ENCODE data around the gene SAMD4B. TPM values are rescaled to one million over a fixed set of nuclear protein-coding genes. Genes with fewer than 3 reads are reported as not detected.

The SAMD4B gene
- polyA plus RNA-seq, 6 donors from 2014 or later: 6.2 to 20.5 (median 9.7) TPM

DNA sequence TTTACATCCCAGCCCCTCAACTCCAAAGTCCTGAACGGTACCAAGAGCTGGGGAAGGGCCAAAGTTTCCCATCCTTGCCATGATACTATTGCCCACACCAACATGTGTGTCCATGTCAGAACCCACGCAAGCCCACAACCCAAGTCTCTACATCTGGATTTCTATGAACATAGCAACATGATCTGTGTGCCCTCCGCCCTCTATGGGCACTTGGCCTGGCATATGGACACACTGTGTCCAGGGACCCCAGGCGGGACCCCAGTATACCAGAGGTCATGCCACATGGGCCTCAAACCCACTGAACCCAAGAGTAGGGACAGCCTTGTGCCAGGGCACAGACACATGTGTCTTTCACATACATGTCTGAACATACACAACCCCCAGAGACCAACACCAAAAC lies 23.5 kb upstream of the SAMD4B start:
- Mint-ChIP-seq H3K27ac (no peak overlapping the region), H3K36me3 (peaks cover 0 to 2% of the 10 kb centered on the region in 2 donors)
- DNase-seq: no peak

GRCh38 chr19:39319098-39319891 lies 22.9 kb upstream of the SAMD4B start:
- no peaks in the 10 kb centered on the region for H3K36me3 Mint-ChIP-seq
- no peaks in the 10 kb centered on the region for H3K27me3 Mint-ChIP-seq
- no peak for DNase-seq
- no peak for ATAC-seq (ENCODE audit: low read depth in 2 of 2)
- peak overlapping the region; percentile 63 to 89 (median 80) for H3K4me3 Mint-ChIP-seq
- H3K9me3 Mint-ChIP-seq: peaks cover 0 to 2% (median 0%) of the 10 kb centered on the region in 7 donors
- H3K4me1 Mint-ChIP-seq: peaks cover 28 to 34% (median 31%) of the 10 kb centered on the region in 3 donors
- H3K27ac Mint-ChIP-seq: peak overlapping the region in 2 of 6 donors; percentile 62 to 73

More for the DNA sequence above, 23.5 kb upstream of the SAMD4B start:
- Mint-ChIP-seq H3K27me3 (no peaks in the 10 kb centered on the region), H3K4me3 (peak overlapping the region in 6 of 8 donors; percentile 6 to 89 (median 74)), H3K4me1 (peaks cover 25 to 34% (median 31%) of the 10 kb centered on the region in 3 donors), H3K9me3 (peaks cover 0 to 2% (median 0%) of the 10 kb centered on the region in 7 donors)
- no peak for ATAC-seq (ENCODE audit: low read depth in 2 of 2)

DNA sequence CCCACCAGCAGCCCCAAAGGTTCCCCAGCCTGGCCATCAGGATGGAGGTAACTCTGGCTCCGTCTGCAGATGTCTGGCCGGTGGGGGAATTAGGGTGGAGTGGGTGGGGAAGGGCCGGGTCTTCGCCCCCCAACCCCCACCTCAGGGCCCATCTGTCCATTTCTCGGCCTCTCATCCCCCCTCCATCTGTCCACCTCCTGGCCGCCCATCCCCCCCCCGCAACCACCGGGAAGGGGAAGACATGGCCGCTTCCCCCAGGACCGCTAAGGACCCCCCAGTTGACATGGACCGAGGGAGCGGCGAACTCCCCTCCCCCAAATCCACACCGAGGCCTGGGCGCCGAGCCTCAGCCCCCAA lies 22.4 kb upstream of the SAMD4B start:
- peaks cover 0 to 2% (median 0%) of the 10 kb centered on the region in 7 donors for H3K9me3 Mint-ChIP-seq
- no peaks in the 10 kb centered on the region for H3K27me3 Mint-ChIP-seq
- ATAC-seq (ENCODE audit: low read depth in 2 of 2): no peak
- H3K4me3 Mint-ChIP-seq: peak overlapping the region; percentile 63 to 89 (median 82)
- no peak for DNase-seq
- peak overlapping the region in 3 of 6 donors; percentile 29 to 69 (median 32) for H3K27ac Mint-ChIP-seq
- H3K4me1 Mint-ChIP-seq: peaks cover 30 to 34% (median 31%) of the 10 kb centered on the region in 3 donors
- no peaks in the 10 kb centered on the region for H3K36me3 Mint-ChIP-seq

DNA sequence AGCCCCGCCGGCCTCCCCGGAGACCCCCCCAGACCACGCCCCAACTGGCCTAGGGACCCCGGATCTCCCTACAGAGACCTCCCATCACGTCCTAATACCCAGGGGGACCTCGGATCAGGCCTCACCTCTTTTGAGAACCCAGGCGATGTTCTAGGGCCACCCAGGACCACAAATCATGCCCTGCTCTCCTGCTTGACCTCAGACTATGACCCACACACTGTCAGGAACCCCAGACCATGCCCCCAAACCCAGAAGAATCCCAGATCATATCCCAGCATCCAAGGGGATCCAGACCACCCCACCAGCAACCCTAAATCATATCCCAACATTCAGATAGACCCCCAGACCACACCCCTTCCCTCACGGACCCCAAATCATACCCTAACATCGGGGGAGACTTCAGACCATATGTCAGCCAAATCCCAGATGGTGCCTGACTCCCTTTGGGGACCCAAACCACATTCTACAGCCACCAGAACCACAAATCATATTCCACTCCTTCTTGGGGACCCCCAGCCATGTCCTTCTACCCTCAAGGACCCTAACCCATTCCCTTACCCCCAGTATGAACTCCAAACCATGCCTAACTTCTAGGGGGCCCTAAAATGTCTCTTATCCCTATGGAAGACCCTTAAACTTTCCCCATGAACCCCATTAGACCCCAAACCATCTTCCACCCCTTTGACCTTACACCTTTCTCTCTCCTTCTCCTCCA lies 20.9 kb upstream of the SAMD4B start:
- H3K36me3 Mint-ChIP-seq: no peaks in the 10 kb centered on the region
- H3K27me3 Mint-ChIP-seq: no peaks in the 10 kb centered on the region
- H3K4me3 Mint-ChIP-seq: peak overlapping the region; percentile 78 to 92 (median 88)
- peaks cover 0 to 2% (median 0%) of the 10 kb centered on the region in 7 donors for H3K9me3 Mint-ChIP-seq
- peak overlapping the region in 5 of 6 donors; percentile 27 to 95 (median 81) for H3K27ac Mint-ChIP-seq
- DNase-seq (no peak), ATAC-seq (ENCODE audit: low read depth in 2 of 2) (peak; percentile 25 to 31)
- peaks cover 30 to 34% (median 31%) of the 10 kb centered on the region in 3 donors for H3K4me1 Mint-ChIP-seq

DNA sequence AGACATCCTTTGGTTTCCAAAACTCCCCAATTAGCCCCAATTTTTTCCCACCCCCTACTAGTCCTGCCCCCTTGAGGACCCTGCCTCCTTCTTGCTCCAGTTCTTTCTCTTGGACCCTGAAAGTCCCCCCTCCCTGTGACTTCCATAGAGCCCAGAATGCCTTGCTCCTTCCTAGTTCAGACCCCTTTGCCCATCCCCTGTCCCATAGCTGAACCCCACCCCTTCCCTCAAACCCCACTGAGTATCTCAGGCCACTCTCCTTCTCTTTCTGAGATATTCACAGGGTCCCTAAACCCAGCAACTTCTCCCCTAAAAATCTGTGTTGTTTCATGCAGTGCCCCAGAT lies 20.4 kb upstream of the SAMD4B start:
- no peaks in the 10 kb centered on the region for H3K36me3 Mint-ChIP-seq
- peaks cover 30 to 34% (median 31%) of the 10 kb centered on the region in 3 donors for H3K4me1 Mint-ChIP-seq
- ATAC-seq (ENCODE audit: low read depth in 2 of 2) (no peak), DNase-seq (no peak)
- peak overlapping the region in 2 of 6 donors; percentile 81 to 88 for H3K27ac Mint-ChIP-seq
- H3K4me3 Mint-ChIP-seq: peak overlapping the region; percentile 72 to 92 (median 86)
- peaks cover 0 to 2% (median 0%) of the 10 kb centered on the region in 7 donors for H3K9me3 Mint-ChIP-seq
- H3K27me3 Mint-ChIP-seq: no peaks in the 10 kb centered on the region

DNA sequence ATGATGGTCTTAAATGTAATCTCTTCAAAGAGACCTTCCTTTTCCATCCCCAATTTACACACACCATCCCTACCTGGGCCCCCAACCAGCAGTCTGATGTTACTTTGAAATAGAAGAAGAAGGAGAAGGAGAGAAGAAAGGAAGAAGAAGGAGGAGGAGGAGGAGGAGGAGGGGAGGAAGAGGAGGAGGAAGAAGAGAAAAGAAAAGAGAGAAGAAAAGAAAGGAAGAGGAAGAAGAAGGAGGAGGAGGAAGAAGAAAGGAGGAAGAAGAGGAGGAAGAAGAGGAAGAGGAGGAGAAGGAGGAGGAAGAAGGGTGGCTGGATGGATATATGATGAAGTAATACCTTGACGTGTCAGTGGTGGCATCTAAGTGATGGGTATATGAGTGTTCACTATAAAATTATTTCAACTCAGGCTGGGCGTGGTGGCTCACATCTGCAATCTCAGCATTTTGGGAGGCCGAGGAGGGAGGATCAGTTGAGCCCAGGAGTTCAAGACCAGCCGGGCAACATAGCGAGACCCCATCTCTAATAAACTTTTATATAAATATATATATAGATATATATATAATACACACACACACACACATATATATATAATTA lies 17.9 kb upstream of the SAMD4B start:
- ATAC-seq (ENCODE audit: low read depth in 2 of 2) (no peak), DNase-seq (no peak)
- Mint-ChIP-seq H3K4me1 (peaks cover 33 to 46% (median 42%) of the 10 kb centered on the region in 3 donors), H3K9me3 (peaks cover 0 to 2% (median 0%) of the 10 kb centered on the region in 7 donors), H3K27me3 (no peaks in the 10 kb centered on the region), H3K36me3 (no peaks in the 10 kb centered on the region), H3K4me3 (peak overlapping the region in 2 of 8 donors; percentile 27 to 54), H3K27ac (peak overlapping the region in 4 of 6 donors; percentile 4 to 92 (median 58))

DNA sequence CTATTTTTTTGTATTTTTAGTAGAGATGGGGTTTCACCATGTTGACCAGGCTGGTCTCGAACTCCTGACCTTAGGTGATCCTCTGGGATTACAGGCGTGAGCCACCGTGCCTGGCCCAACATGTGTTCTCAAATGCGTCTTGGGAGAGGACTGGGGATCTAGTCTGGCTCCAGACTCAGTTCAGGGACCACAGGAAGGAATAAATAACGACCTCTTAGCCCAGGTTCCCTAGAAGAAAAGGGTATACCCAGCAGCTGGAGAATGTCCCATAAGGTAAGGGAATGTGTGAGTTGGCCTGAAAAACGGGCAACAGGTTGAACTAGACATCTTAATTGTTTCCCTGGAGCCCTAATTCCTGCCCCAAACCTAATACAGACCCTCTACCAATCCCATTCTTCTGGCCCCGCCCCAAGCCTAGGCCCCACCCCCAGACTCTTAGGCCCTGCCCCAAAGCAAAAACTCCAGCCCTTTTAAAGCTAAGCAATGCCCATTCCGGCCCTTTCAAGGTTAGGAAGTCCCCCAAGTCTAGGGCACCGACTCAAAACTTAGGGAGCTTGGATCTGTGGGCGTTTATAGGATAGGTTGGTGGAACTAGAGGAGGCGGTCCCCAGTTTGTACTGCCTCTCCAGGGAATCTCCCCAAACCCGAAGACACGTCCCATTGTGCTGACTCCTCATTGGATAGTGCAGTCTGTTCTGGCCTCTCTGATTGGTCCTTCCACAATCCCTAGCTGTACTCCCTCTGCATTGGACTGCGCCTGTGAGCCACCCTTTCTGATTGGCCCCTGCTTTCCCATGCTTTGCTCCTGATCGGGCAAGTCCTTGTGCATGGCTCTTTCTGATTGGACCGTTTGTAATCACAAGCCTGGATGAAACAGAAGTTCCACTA lies 16.2 kb upstream of the SAMD4B start:
- no peaks in the 10 kb centered on the region for H3K36me3 Mint-ChIP-seq
- no peaks in the 10 kb centered on the region for H3K27me3 Mint-ChIP-seq
- peaks cover 34 to 44% (median 38%) of the 10 kb centered on the region in 3 donors for H3K4me1 Mint-ChIP-seq
- H3K4me3 Mint-ChIP-seq: no peak overlapping the region
- peak in 1 of 2 donors; percentile 38 for ATAC-seq (ENCODE audit: low read depth in 2 of 2)
- H3K9me3 Mint-ChIP-seq: peaks cover 0 to 2% (median 0%) of the 10 kb centered on the region in 7 donors
- peak overlapping the region in 2 of 6 donors; percentile 36 to 57 for H3K27ac Mint-ChIP-seq
- no peak for DNase-seq

- H3K4me3 Mint-ChIP-seq: no peak overlapping the region
- peak overlapping the region in 3 of 6 donors; percentile 28 to 91 (median 70) for H3K27ac Mint-ChIP-seq
- peaks cover 24 to 41% (median 32%) of the 10 kb centered on the region in 3 donors for H3K4me1 Mint-ChIP-seq
- H3K9me3 Mint-ChIP-seq: no peaks in the 10 kb centered on the region
- ATAC-seq (ENCODE audit: low read depth in 2 of 2) (no peak), DNase-seq (no peak)
- H3K36me3 Mint-ChIP-seq: no peaks in the 10 kb centered on the region
- H3K27me3 Mint-ChIP-seq: no peaks in the 10 kb centered on the region
Observed at GRCh38 chr19:39327363-39328045, 14.7 kb upstream of the SAMD4B start.

GRCh38 chr19:39328046-39328705 lies 14.0 kb upstream of the SAMD4B start:
- Mint-ChIP-seq H3K9me3 (no peaks in the 10 kb centered on the region), H3K4me3 (peak overlapping the region in 1 of 8 donors; percentile 39), H3K27ac (peak overlapping the region in 4 of 6 donors; percentile 6 to 91 (median 58)), H3K4me1 (peaks cover 25 to 41% (median 31%) of the 10 kb centered on the region in 3 donors), H3K36me3 (no peaks in the 10 kb centered on the region), H3K27me3 (no peaks in the 10 kb centered on the region)
- peak in 1 of 2 donors; percentile 55 for ATAC-seq (ENCODE audit: low read depth in 2 of 2)
- DNase-seq: peak; percentile 70

GRCh38 chr19:39329948-39330347 lies 12.3 kb upstream of the SAMD4B start:
- peak overlapping the region in 1 of 6 donors; percentile 54 for H3K27ac Mint-ChIP-seq
- H3K27me3 Mint-ChIP-seq: no peaks in the 10 kb centered on the region
- peak overlapping the region in 1 of 8 donors; percentile 44 for H3K4me3 Mint-ChIP-seq

GRCh38 chr19:39332293-39332692 lies 9.9 kb upstream of the SAMD4B start:
- Mint-ChIP-seq H3K4me3 (peak overlapping the region in 1 of 8 donors; percentile 98), H3K4me1 (peaks cover 36 to 78% (median 59%) of the 10 kb centered on the region in 3 donors), H3K36me3 (peaks cover 0 to 11% of the 10 kb centered on the region in 2 donors), H3K27me3 (no peaks in the 10 kb centered on the region), H3K9me3 (no peaks in the 10 kb centered on the region), H3K27ac (peak overlapping the region in 1 of 6 donors; percentile 86)
- ATAC-seq (ENCODE audit: low read depth in 2 of 2) (no peak), DNase-seq (no peak)

More at GRCh38 chr19:39329948-39330347, 12.3 kb upstream of the SAMD4B start:
- ATAC-seq (ENCODE audit: low read depth in 2 of 2) (no peak), DNase-seq (no peak)
- H3K9me3 Mint-ChIP-seq: no peaks in the 10 kb centered on the region
- peaks cover 21 to 57% (median 39%) of the 10 kb centered on the region in 3 donors for H3K4me1 Mint-ChIP-seq
- H3K36me3 Mint-ChIP-seq: peaks cover 0 to 2% of the 10 kb centered on the region in 2 donors
